SK-N-SH (cell line): Measurements from ENCODE around the gene DISP2. TPM values are rescaled to one million over a fixed set of nuclear protein-coding genes. Genes with fewer than 3 reads are reported as not detected.

ENCODE experiments used
- CTCF ChIA-PET: fragments of 300-600, 350-600 bp; formaldehyde crosslinking; extraction: SDS; loops from one replicate; lab custom pipeline; 2021; lab: Yijun Ruan, JAX
- POLR2A ChIA-PET: fragments of 350-600 bp; sonication (Branson Sonifier 250); formaldehyde crosslinking; extraction: SDS; loops from one replicate; lab custom pipeline; 2020; ENCODE audit warnings: antibody characterized with exemption, inconsistent platforms; lab: Yijun Ruan, JAX
- DNase-seq: peaks from one replicate; pipeline ENCODE4 v3.0.0; 2012
- H2AFZ ChIP-seq: fragments of 200-600 bp; sonication (generic); 2 replicates; pipeline ENCODE4 v1.8.1; 2016; ENCODE audit warnings: antibody characterized with exemption, mild to moderate bottlenecking, low read depth
- H3F3A ChIP-seq: fragments of 200-600 bp; sonication (generic); replicated peaks from 2 replicates; pipeline ENCODE3; 2016; ENCODE audit warnings: antibody characterized with exemption, mild to moderate bottlenecking; ENCODE audit not compliant: insufficient read depth
- H3K27ac ChIP-seq, 2 experiments: fragments of 200-500 bp in 1 of 2; fragments of 200-600 bp in 1 of 2; sonication (Bioruptor generic) in 1 of 2; sonication (generic), shearing (Covaris generic) in 1 of 2; 2 replicates each; pipeline versions ENCODE4 v1.5.1 to v1.6.1; 2014 to 2016; ENCODE audit warnings: low read depth in 2 of 2, inconsistent platforms in 1 of 2, low read length in 1 of 2, mild to moderate bottlenecking in 1 of 2, mixed read lengths in 1 of 2
- H3K27me3 ChIP-seq: fragments of 200-600 bp; sonication (generic), shearing (Covaris generic); 2 replicates; pipeline ENCODE4 v1.6.1; 2016; ENCODE audit warnings: mixed run types; ENCODE audit not compliant: insufficient read depth
- H3K36me3 ChIP-seq, 2 experiments: fragments of 200-500 bp in 1 of 2; fragments of 200-600 bp in 1 of 2; sonication (Bioruptor generic) in 1 of 2; sonication (generic) in 1 of 2; replicated peaks in 1 of 2; 2 replicates each; pipeline versions ENCODE3 to v1.5.1; 2014 to 2016; ENCODE audit warnings: low read length in 1 of 2, mild to moderate bottlenecking in 1 of 2; ENCODE audit not compliant: insufficient read depth in 2 of 2, control insufficient read depth in 1 of 2
- H3K4me1 ChIP-seq, 2 experiments: fragments of 200-500 bp in 1 of 2; fragments of 200-600 bp in 1 of 2; sonication (Bioruptor generic) in 1 of 2; sonication (generic), shearing (Covaris generic) in 1 of 2; 2 replicates each; pipeline versions ENCODE4 v1.5.1 to v1.6.1; 2014 to 2016; ENCODE audit warnings: low read depth in 1 of 2, low read length in 1 of 2, mixed run types in 1 of 2; ENCODE audit not compliant: insufficient read depth in 2 of 2, control insufficient read depth in 1 of 2
- H3K4me2 ChIP-seq: fragments of 200-600 bp; sonication (generic), shearing (Covaris generic); 2 replicates; pipeline ENCODE4 v1.6.1; 2017; ENCODE audit warnings: mixed run types
- H3K4me3 ChIP-seq, 2 experiments: fragments of 200-500 bp in 1 of 2; fragments of 200-600 bp in 1 of 2; sonication (Bioruptor generic) in 1 of 2; sonication (generic), shearing (Covaris generic) in 1 of 2; 2 replicates each; pipeline versions ENCODE4 v1.5.1 to v1.8.1; 2014 to 2016; ENCODE audit warnings: low read depth in 2 of 2, inconsistent platforms in 1 of 2, low read length in 1 of 2, mild to moderate bottlenecking in 1 of 2, mixed read lengths in 1 of 2, moderate library complexity in 1 of 2
- H3K79me2 ChIP-seq: fragments of 200-600 bp; sonication (generic); 2 replicates; pipeline ENCODE4 v1.8.1; 2017; ENCODE audit warnings: mild to moderate bottlenecking; ENCODE audit not compliant: insufficient read depth
- H3K9ac ChIP-seq: fragments of 200-600 bp; sonication (generic); 2 replicates; pipeline ENCODE4 v1.6.1; 2017; ENCODE audit warnings: mixed run types
- H3K9me2 ChIP-seq: fragments of 200-600 bp; sonication (generic); 2 replicates; pipeline ENCODE4 v1.6.1; 2017; ENCODE audit warnings: mixed run types
- H3K9me3 ChIP-seq: fragments of 200-600 bp; sonication (generic); 2 replicates; pipeline ENCODE4 v1.6.1; 2017; ENCODE audit warnings: mixed run types, mild to moderate bottlenecking, moderate library complexity
- H4K20me1 ChIP-seq: fragments of 200-600 bp; sonication (generic); 2 replicates; pipeline ENCODE4 v1.6.1; 2017; ENCODE audit warnings: mild to moderate bottlenecking, mixed run types; ENCODE audit not compliant: insufficient read depth
- ELF1 ChIP-seq: IDR thresholded peaks from 2 replicates; pipeline ENCODE4 v1.4.0; 2012
- FOXM1 ChIP-seq: IDR thresholded peaks from 2 replicates; pipeline ENCODE4 v1.4.0; 2012; ENCODE audit warnings: low read depth, mild to moderate bottlenecking
- JUND ChIP-seq: IDR thresholded peaks from 2 replicates; pipeline ENCODE4 v1.4.0; 2012
- MAX ChIP-seq: IDR thresholded peaks from 2 replicates; pipeline ENCODE4 v1.4.0; 2012; ENCODE audit warnings: low read depth
- MEF2A ChIP-seq: IDR thresholded peaks from 2 replicates; pipeline ENCODE4 v1.4.0; 2012; ENCODE audit warnings: low read depth, borderline replicate concordance
- MXI1 ChIP-seq: IDR thresholded peaks from 2 replicates; pipeline ENCODE4 v1.6.1; 2012; ENCODE audit warnings: mild to moderate bottlenecking, low read depth, low read length, improper control_type of control experiment
- WGBS: methylation state at CpG from one replicate; pipeline ENCODE4 v1.1.6; 2017; ENCODE audit warnings: low lambda C conversion rate; 5-methylcytosine and 5-hydroxymethylcytosine counted together
- polyA plus RNA-seq, 3 experiments: library from polyadenylated mRNA; depleted of rRNA; stranded (reverse); fragments of >200 nt; gene quantifications; 2 replicates each; pipeline ENCODE4 v1.2.3, GENCODE V29; 2012

DISP2 gene
- polyA plus RNA-seq, 1 of the 3 experiments (the other 2 are of a cell fraction) = 0.12 TPM

GRCh38 chr15:40330368-40330836 lies 27.6 kb upstream of the DISP2 start:
- H3K4me1 ChIP-seq = peaks cover 12 to 19% of the 10 kb centered on the region in 2 experiments
- H3K27ac ChIP-seq = no peak overlapping the region; a peak in 1 of 4 replicates
- no peak overlapping the region for H3K4me3 ChIP-seq
- H3K9me2 ChIP-seq = no peaks in the 10 kb centered on the region
- H3K9me3 ChIP-seq = no peaks in the 10 kb centered on the region
- H3K4me2 ChIP-seq = no peak overlapping the region
- H3K27me3 ChIP-seq = no peaks in the 10 kb centered on the region
- no peak for TF ChIP-seq MEF2A
- no peak for TF ChIP-seq MXI1
- 0 out of 2 replicates have a peak, but pooled peaks have one; percentile 18 for TF ChIP-seq MAX
- no peak overlapping the region for H2AFZ ChIP-seq
- H3K9ac ChIP-seq = no peak overlapping the region
- CTCF ChIA-PET = interaction anchor here (1.0 to 70.6 kb wide), 5 partner anchors 11 to 92 kb away, joined by 3 to 2194 read pairs (median 9); partner anchors contain the start of genes ANKRD63, CCDC9B, DISP2 and INAFM2
- 100% methylated on average over 5 of the region's 5 CpGs for WGBS
- H4K20me1 ChIP-seq = no peaks in the 10 kb centered on the region
- no peak for DNase-seq
- POLR2A ChIA-PET = no interaction called here
- peaks cover 3% of the 10 kb centered on the region; the same call in 1 of the 2 replicates for H3K79me2 ChIP-seq
- peaks cover 27% of the 10 kb centered on the region for H3F3A ChIP-seq
- H3K36me3 ChIP-seq = peaks cover 4 to 8% of the 10 kb centered on the region in 2 experiments

GRCh38 chr15:40331026-40331425 lies 27.0 kb upstream of the DISP2 start:
- 91% methylated on average over 7 of the region's 7 CpGs for whole genome bisulfite sequencing
- H4K20me1 ChIP-seq = no peaks in the 10 kb centered on the region
- peaks cover 12 to 21% of the 10 kb centered on the region in 2 experiments; a peak in 3 of 4 replicates for H3K4me1 ChIP-seq
- H3K9me3 ChIP-seq = no peaks in the 10 kb centered on the region
- ChIA-PET POLR2A (interaction anchor here (1.6 kb wide), 1 partner anchor 10 kb away, joined by 4 read pairs; the partner anchor contains the start of gene CCDC9B), CTCF (interaction anchor here (1.0 to 70.6 kb wide), 4 partner anchors 11 to 91 kb away, joined by 3 to 2194 read pairs (median 1102); partner anchors contain the start of genes ANKRD63, CCDC9B, DISP2 and INAFM2)
- no peak for DNase-seq
- H3K9me2 ChIP-seq = no peaks in the 10 kb centered on the region
- peaks cover 27% of the 10 kb centered on the region for H3F3A ChIP-seq
- H2AFZ ChIP-seq = no peak overlapping the region
- H3K4me2 ChIP-seq = no peak overlapping the region
- TF ChIP-seq JUND (peak; percentile 10; the same call in 1 of the 2 replicates), FOXM1 (no peak)
- H3K79me2 ChIP-seq = 0 out of 2 replicates have a peak, but pooled peaks cover 1% of the 10 kb centered on the region
- H3K27me3 ChIP-seq = no peaks in the 10 kb centered on the region
- H3K36me3 ChIP-seq = peaks cover 7 to 14% of the 10 kb centered on the region in 2 experiments
- no peak overlapping the region for H3K9ac ChIP-seq
- 0 out of 4 replicates have a peak overlapping the region, but pooled peaks of 1 of the 2 experiments have one; percentile 16 for H3K27ac ChIP-seq
- no peak overlapping the region for H3K4me3 ChIP-seq

GRCh38 chr15:40331637-40332036 lies 26.4 kb upstream of the DISP2 start:
- POLR2A ChIA-PET = interaction anchor here (1.6 kb wide), 1 partner anchor 9 kb away, joined by 4 read pairs; the partner anchor contains the start of gene CCDC9B
- peaks cover 18 to 24% of the 10 kb centered on the region in 2 experiments; a peak in 3 of 4 replicates for H3K4me1 ChIP-seq
- no peak overlapping the region for H3K9ac ChIP-seq

More at GRCh38 chr15:40331637-40332036, 26.4 kb upstream of the DISP2 start:
- no peak overlapping the region for H3K4me2 ChIP-seq
- H3K27me3 ChIP-seq = no peaks in the 10 kb centered on the region
- H3F3A ChIP-seq = peaks cover 27% of the 10 kb centered on the region
- 89% methylated on average over 7 of the region's 7 CpGs for WGBS
- H3K4me3 ChIP-seq = no peak overlapping the region
- no peak overlapping the region for H2AFZ ChIP-seq
- CTCF ChIA-PET = interaction anchor here (1.0 to 70.6 kb wide), 6 partner anchors 10 to 115 kb away, joined by 3 to 2194 read pairs (median 96); partner anchors contain the start of genes ANKRD63, CCDC9B, DISP2 and INAFM2
- no peaks in the 10 kb centered on the region for H3K9me2 ChIP-seq
- DNase-seq = no peak
- no peaks in the 10 kb centered on the region for H3K9me3 ChIP-seq
- TF ChIP-seq JUND = 0 out of 2 replicates have a peak, but pooled peaks have one; percentile 8
- TF ChIP-seq ELF1 = no peak
- no peak overlapping the region for H3K27ac ChIP-seq
- H3K79me2 ChIP-seq = peaks cover 7% of the 10 kb centered on the region; the same call in 1 of the 2 replicates
- H3K36me3 ChIP-seq = peaks cover 12 to 20% of the 10 kb centered on the region in 2 experiments
- no peaks in the 10 kb centered on the region for H4K20me1 ChIP-seq
